HEK293 (cell line): ENCODE data around the gene GNAS.

Experiments used
- EGR2 ChIP-seq: fragments of 450-650 bp; formaldehyde crosslinking; IDR thresholded peaks from 2 replicates; pipeline ENCODE4 v1.5.1; 2016; ENCODE audit warnings: low read depth, missing biosample characterization, missing genetic modification characterization
- GLIS2 ChIP-seq: fragments of 450-650 bp; formaldehyde crosslinking; IDR thresholded peaks from 2 replicates; pipeline ENCODE4 v1.5.1; 2016; ENCODE audit warnings: missing biosample characterization, missing genetic modification characterization
- KLF1 ChIP-seq: fragments of 450-650 bp; formaldehyde crosslinking; IDR thresholded peaks from 2 replicates; pipeline ENCODE4 v1.5.1; 2016; ENCODE audit warnings: missing biosample characterization, missing genetic modification characterization
- OVOL3 ChIP-seq: fragments of 450-650 bp; formaldehyde crosslinking; IDR thresholded peaks from 2 replicates; pipeline ENCODE4 v1.5.1; 2016; ENCODE audit warnings: missing biosample characterization, missing genetic modification characterization
- SP2 ChIP-seq: fragments of 450-650 bp; formaldehyde crosslinking; IDR thresholded peaks from 2 replicates; pipeline ENCODE4 v1.5.1; 2016; ENCODE audit warnings: missing biosample characterization, missing genetic modification characterization
- TRIM28 ChIP-seq: IDR thresholded peaks from 2 replicates; pipeline ENCODE4 v1.6.1; 2011; ENCODE audit warnings: low read length, control low read depth, borderline replicate concordance
- ZBTB20 ChIP-seq: fragments of 450-650 bp; formaldehyde crosslinking; IDR thresholded peaks from 2 replicates; pipeline ENCODE4 v1.5.1; 2016; ENCODE audit warnings: missing biosample characterization, missing genetic modification characterization
- ZBTB21 ChIP-seq: fragments of 450-650 bp; formaldehyde crosslinking; IDR thresholded peaks from 2 replicates; pipeline ENCODE4 v1.5.1; 2017; ENCODE audit warnings: missing biosample characterization, missing genetic modification characterization
- ZBTB44 ChIP-seq: fragments of 450-650 bp; IDR thresholded peaks from 2 replicates; pipeline ENCODE4 v1.5.1; 2018; ENCODE audit warnings: missing biosample characterization, mild to moderate bottlenecking, missing genetic modification characterization
- ZBTB7A ChIP-seq: fragments of 450-650 bp; formaldehyde crosslinking; IDR thresholded peaks from 2 replicates; pipeline ENCODE4 v1.5.1; 2016; ENCODE audit warnings: low read depth, missing biosample characterization, missing genetic modification characterization
- ZBTB8A ChIP-seq: fragments of 450-650 bp; formaldehyde crosslinking; IDR thresholded peaks from 2 replicates; pipeline ENCODE4 v1.5.1; 2016; ENCODE audit warnings: missing biosample characterization, missing genetic modification characterization
- ZFHX2 ChIP-seq: fragments of 450-650 bp; formaldehyde crosslinking; conservative IDR thresholded peaks from 2 replicates; pipeline ENCODE4 v1.5.1; 2016; ENCODE audit warnings: missing biosample characterization, missing genetic modification characterization
- ZFP3 ChIP-seq: fragments of 450-650 bp; formaldehyde crosslinking; IDR thresholded peaks from 2 replicates; pipeline ENCODE4 v1.5.1; 2016; ENCODE audit warnings: low read depth, missing biosample characterization, missing genetic modification characterization
- ZNF133 ChIP-seq: fragments of 450-650 bp; formaldehyde crosslinking; IDR thresholded peaks from 2 replicates; pipeline ENCODE4 v1.5.1; 2016; ENCODE audit warnings: missing biosample characterization, missing genetic modification characterization
- ZNF211 ChIP-seq: fragments of 450-650 bp; formaldehyde crosslinking; IDR thresholded peaks from 2 replicates; pipeline ENCODE4 v1.5.1; 2016; ENCODE audit warnings: low read depth, missing biosample characterization, missing genetic modification characterization
- ZNF302 ChIP-seq: fragments of 450-650 bp; formaldehyde crosslinking; IDR thresholded peaks from 2 replicates; pipeline ENCODE4 v1.5.1; 2016; ENCODE audit warnings: missing biosample characterization, missing genetic modification characterization, low read depth
- ZNF639 ChIP-seq: fragments of 450-650 bp; formaldehyde crosslinking; IDR thresholded peaks from 2 replicates; pipeline ENCODE4 v1.5.1; 2016; ENCODE audit warnings: missing biosample characterization, missing genetic modification characterization
- ZNF837 ChIP-seq: fragments of 450-650 bp; formaldehyde crosslinking; IDR thresholded peaks from 2 replicates; pipeline ENCODE4 v1.5.1; 2016; ENCODE audit warnings: missing biosample characterization, missing genetic modification characterization
- TF ChIP-seq, protein P1 (sequence below): fragments of 450-650 bp; formaldehyde crosslinking; IDR thresholded peaks from 2 replicates; pipeline ENCODE4 v1.5.1; 2016; ENCODE audit warnings: missing biosample characterization, missing genetic modification characterization, borderline replicate concordance
- TF ChIP-seq, protein P2 (sequence below): fragments of 450-650 bp; formaldehyde crosslinking; IDR thresholded peaks from 2 replicates; pipeline ENCODE4 v1.5.1; 2016; ENCODE audit warnings: missing biosample characterization, missing genetic modification characterization, borderline replicate concordance
- TF ChIP-seq, protein P3 (sequence below): fragments of 450-650 bp; formaldehyde crosslinking; IDR thresholded peaks from 2 replicates; pipeline ENCODE4 v1.5.1; 2017; ENCODE audit warnings: missing biosample characterization, mild to moderate bottlenecking, missing genetic modification characterization, moderate library complexity
- TF ChIP-seq, protein P4 (sequence below): fragments of 450-650 bp; formaldehyde crosslinking; IDR thresholded peaks from 2 replicates; pipeline ENCODE4 v1.5.1; 2017; ENCODE audit warnings: missing biosample characterization, missing genetic modification characterization
- TF ChIP-seq, protein P5 (sequence below): fragments of 450-650 bp; formaldehyde crosslinking; IDR thresholded peaks from 2 replicates; pipeline ENCODE4 v1.5.1; 2016; ENCODE audit warnings: missing biosample characterization, missing genetic modification characterization

Gene GNAS

GRCh38 chr20:58890518-58891085, 38.1 kb downstream of the GNAS start (continued):
- TF ChIP-seq ZBTB20 (peak; percentile 26; the same call in 1 of the 2 replicates), ZNF302 (tag by site-specific recombination) (no peak), GLIS2 (tag by site-specific recombination) (peak; percentile 35), EGR2 (tag by site-specific recombination) (0 out of 2 replicates have a peak, but pooled peaks have one; percentile 36), ZBTB44 (no peak), ZBTB7A (tag by site-specific recombination) (no peak), ZBTB8A (peak; percentile 96), ZNF133 (tag by site-specific recombination) (no peak), ZNF837 (tag by site-specific recombination) (no peak), SP2 (tag by site-specific recombination) (peak; percentile 35), ZFP3 (no peak), ZBTB21 (tag by site-specific recombination) (no peak), ZNF211 (tag by site-specific recombination) (no peak), ZNF639 (tag by site-specific recombination) (no peak), ZFHX2 (tag by site-specific recombination) (peak; percentile 76), TRIM28 (no peak), OVOL3 (tag by site-specific recombination) (no peak), KLF1 (tag by site-specific recombination) (peak; percentile 23; the same call in 1 of the 2 replicates)
- TF ChIP-seq, protein P1, sequence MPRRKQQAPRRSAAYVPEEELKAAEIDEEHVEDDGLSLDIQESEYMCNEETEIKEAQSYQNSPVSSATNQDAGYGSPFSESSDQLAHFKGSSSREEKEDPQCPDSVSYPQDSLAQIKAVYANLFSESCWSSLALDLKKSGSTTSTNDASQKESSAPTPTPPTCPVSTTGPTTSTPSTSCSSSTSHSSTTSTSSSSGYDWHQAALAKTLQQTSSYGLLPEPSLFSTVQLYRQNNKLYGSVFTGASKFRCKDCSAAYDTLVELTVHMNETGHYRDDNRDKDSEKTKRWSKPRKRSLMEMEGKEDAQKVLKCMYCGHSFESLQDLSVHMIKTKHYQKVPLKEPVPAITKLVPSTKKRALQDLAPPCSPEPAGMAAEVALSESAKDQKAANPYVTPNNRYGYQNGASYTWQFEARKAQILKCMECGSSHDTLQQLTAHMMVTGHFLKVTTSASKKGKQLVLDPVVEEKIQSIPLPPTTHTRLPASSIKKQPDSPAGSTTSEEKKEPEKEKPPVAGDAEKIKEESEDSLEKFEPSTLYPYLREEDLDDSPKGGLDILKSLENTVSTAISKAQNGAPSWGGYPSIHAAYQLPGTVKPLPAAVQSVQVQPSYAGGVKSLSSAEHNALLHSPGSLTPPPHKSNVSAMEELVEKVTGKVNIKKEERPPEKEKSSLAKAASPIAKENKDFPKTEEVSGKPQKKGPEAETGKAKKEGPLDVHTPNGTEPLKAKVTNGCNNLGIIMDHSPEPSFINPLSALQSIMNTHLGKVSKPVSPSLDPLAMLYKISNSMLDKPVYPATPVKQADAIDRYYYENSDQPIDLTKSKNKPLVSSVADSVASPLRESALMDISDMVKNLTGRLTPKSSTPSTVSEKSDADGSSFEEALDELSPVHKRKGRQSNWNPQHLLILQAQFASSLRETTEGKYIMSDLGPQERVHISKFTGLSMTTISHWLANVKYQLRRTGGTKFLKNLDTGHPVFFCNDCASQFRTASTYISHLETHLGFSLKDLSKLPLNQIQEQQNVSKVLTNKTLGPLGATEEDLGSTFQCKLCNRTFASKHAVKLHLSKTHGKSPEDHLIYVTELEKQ (tag by site-specific recombination), result no peak
- TF ChIP-seq, protein P2, sequence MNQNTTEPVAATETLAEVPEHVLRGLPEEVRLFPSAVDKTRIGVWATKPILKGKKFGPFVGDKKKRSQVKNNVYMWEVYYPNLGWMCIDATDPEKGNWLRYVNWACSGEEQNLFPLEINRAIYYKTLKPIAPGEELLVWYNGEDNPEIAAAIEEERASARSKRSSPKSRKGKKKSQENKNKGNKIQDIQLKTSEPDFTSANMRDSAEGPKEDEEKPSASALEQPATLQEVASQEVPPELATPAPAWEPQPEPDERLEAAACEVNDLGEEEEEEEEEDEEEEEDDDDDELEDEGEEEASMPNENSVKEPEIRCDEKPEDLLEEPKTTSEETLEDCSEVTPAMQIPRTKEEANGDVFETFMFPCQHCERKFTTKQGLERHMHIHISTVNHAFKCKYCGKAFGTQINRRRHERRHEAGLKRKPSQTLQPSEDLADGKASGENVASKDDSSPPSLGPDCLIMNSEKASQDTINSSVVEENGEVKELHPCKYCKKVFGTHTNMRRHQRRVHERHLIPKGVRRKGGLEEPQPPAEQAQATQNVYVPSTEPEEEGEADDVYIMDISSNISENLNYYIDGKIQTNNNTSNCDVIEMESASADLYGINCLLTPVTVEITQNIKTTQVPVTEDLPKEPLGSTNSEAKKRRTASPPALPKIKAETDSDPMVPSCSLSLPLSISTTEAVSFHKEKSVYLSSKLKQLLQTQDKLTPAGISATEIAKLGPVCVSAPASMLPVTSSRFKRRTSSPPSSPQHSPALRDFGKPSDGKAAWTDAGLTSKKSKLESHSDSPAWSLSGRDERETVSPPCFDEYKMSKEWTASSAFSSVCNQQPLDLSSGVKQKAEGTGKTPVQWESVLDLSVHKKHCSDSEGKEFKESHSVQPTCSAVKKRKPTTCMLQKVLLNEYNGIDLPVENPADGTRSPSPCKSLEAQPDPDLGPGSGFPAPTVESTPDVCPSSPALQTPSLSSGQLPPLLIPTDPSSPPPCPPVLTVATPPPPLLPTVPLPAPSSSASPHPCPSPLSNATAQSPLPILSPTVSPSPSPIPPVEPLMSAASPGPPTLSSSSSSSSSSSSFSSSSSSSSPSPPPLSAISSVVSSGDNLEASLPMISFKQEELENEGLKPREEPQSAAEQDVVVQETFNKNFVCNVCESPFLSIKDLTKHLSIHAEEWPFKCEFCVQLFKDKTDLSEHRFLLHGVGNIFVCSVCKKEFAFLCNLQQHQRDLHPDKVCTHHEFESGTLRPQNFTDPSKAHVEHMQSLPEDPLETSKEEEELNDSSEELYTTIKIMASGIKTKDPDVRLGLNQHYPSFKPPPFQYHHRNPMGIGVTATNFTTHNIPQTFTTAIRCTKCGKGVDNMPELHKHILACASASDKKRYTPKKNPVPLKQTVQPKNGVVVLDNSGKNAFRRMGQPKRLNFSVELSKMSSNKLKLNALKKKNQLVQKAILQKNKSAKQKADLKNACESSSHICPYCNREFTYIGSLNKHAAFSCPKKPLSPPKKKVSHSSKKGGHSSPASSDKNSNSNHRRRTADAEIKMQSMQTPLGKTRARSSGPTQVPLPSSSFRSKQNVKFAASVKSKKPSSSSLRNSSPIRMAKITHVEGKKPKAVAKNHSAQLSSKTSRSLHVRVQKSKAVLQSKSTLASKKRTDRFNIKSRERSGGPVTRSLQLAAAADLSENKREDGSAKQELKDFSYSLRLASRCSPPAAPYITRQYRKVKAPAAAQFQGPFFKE (tag by site-specific recombination), result no peak
- TF ChIP-seq, protein P3, sequence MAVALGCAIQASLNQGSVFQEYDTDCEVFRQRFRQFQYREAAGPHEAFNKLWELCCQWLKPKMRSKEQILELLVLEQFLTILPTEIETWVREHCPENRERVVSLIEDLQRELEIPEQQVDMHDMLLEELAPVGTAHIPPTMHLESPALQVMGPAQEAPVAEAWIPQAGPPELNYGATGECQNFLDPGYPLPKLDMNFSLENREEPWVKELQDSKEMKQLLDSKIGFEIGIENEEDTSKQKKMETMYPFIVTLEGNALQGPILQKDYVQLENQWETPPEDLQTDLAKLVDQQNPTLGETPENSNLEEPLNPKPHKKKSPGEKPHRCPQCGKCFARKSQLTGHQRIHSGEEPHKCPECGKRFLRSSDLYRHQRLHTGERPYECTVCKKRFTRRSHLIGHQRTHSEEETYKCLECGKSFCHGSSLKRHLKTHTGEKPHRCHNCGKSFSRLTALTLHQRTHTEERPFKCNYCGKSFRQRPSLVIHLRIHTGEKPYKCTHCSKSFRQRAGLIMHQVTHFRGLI (tag by site-specific recombination), result no peak
- TF ChIP-seq, protein P4, sequence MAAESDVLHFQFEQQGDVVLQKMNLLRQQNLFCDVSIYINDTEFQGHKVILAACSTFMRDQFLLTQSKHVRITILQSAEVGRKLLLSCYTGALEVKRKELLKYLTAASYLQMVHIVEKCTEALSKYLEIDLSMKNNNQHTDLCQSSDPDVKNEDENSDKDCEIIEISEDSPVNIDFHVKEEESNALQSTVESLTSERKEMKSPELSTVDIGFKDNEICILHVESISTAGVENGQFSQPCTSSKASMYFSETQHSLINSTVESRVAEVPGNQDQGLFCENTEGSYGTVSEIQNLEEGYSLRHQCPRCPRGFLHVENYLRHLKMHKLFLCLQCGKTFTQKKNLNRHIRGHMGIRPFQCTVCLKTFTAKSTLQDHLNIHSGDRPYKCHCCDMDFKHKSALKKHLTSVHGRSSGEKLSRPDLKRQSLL (tag by site-specific recombination), result no peak
- TF ChIP-seq, protein P5, sequence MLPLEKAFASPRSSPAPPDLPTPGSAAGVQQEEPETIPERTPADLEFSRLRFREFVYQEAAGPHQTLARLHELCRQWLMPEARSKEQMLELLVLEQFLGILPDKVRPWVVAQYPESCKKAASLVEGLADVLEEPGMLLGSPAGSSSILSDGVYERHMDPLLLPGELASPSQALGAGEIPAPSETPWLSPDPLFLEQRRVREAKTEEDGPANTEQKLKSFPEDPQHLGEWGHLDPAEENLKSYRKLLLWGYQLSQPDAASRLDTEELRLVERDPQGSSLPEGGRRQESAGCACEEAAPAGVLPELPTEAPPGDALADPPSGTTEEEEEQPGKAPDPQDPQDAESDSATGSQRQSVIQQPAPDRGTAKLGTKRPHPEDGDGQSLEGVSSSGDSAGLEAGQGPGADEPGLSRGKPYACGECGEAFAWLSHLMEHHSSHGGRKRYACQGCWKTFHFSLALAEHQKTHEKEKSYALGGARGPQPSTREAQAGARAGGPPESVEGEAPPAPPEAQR (tag by site-specific recombination), result no peak
